RPMI8226 (cell line): ENCODE data around the gene HLCS.

Experiments
- DNase-seq: peaks from one replicate; pipeline ENCODE4 v3.0.0-alpha.2; 2015

Gene HLCS

DNA sequence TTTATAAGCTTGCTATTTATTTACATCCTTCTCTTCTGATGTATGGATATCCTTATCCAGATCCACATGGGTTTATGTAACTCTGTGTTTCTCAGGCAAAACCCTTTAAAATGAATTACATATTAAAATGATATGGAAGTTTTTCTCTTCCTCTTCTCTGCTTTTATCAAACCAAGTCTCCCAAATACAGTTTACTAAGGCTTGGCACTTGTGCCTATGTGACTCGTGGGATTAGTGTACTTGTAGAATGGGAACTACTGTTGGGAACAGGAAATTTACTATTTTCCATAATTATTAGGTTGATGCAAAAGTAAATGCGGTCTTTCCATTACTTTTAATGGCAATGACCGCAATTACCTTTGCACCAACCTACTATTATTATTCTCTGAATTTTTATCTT is 252.7 kb downstream of the HLCS start:
- DNase-seq = no peak

DNA sequence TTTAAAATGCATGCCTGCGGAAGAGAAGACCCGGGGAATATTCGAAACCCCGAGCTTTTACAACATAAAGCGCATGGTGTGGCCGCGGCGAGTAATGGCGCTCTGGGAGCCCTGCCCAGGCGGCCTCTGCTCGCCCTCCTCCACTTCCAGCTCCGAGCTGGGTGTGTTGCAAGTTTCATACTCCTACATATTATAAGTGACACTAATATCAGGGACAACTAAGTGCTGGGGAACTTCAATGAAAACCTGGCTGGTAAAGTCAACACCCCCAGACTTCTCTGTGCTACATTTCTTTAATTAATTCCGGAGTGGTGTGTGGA is 255.8 kb downstream of the HLCS start:
- DNase-seq = no peak

DNA sequence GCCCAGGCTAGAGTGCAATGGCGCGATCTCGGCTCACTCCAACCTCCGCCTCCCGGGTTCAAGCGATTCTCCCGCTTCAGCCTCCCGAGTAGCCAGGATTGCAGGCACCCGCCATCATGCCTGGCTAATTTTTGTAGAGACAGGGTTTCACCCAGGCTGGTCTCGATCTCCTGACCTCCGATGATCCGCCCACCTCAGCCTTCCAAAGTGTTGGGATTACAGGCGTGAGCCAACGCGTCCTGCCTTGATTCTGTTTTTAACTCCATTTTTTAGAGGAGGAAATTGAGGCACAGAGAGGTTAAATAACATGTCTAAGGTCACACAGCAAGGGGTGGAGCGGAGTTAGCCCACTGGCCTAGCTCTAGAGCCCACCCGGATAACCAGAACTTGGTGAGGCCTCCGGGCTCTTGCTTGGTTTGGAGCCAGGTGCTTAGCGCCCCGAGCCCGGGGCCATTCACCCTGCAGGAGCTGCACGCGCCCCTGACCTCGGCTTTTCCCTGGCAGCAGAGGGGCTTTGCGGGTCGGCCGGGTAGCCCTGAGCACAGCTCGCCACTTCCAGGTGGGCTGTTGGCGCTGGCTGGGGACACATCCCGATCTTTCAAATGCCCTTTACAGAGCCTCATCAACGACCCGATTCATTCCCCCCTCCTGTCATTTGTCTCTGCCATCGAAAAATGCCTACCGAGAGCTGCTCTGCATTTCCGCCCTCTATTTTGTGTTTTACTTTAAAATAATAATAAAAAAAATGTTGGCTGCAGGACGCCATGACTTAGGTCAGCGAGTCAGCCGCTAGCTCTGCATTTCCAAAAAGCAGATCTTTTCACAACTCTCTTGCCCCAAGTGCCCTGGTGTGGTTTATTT is 256.4 kb downstream of the HLCS start:
- DNase-seq = no peak

DNA sequence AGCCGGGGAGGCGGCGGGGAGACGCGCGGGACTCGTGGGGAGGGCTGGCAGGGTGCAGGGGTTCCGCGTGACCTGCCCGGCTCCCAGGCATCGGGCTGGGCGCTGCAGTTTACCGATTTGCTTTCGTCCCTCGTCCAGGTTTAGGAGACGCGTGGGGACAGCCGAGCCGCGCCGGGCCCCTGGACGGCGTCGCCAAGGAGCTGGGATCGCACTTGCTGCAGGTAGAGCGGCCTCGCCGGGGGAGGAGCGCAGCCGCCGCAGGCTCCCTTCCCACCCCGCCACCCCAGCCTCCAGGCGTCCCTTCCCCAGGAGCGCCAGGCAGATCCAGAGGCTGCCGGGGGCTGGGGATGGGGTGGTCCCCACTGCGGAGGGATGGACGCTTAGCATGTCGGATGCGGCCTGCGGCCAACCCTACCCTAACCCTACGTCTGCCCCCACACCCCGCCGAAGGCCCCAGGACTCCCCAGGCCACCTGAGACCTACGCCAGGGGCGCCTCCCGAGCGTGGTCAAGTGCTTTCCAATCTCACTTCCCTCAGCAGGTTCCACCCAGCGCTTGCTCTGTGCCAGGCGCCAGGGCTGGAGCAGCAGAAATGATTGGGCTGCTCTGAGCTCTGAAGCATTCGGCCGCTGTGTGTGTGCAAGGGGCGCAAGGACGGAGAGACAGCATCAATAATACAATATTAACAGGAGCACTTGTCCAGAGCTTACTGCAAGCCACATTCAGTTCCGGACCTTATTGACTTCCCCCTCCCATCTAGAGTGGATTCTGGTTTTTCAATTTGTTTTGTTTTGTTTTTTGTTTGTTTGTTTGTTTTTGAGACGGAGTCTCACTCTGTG is 257.2 kb downstream of the HLCS start:
- DNase-seq = no peak

DNA sequence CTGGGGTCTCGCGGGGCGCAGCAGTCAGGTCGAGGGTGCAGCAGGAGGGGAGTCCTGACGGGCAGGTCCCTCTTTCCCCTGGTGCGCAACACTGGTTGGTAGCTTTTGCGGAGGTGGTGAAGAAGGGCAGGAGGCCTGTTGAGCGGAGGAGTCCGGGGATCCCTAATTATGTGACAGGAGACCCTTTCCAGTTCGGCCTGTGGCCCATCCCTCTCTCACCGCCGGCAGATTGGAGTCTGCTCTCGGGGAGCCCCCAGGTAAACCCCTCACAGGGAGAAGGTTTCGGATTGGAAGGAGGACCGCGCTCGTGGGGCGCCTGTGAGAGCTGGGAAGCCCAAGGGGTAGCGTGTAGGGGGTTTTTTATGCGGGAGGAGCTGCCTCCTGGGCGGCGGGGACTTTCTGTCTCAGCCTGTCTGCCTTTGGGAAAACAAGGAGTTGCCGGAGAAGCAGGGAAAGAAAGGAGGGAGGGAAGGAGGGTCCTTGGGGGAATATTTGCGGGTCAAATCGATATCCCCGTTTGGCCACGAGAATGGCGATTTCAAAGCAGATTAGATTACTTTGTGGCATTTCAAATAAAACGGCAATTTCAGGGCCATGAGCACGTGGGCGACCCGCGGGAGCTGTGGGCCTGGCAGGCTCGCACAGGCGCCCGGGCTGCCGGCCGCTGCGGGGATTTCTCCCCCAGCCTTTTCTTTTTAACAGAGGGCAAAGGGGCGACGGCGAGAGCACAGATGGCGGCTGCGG is 258.0 kb downstream of the HLCS start:
- DNase-seq = no peak

DNA sequence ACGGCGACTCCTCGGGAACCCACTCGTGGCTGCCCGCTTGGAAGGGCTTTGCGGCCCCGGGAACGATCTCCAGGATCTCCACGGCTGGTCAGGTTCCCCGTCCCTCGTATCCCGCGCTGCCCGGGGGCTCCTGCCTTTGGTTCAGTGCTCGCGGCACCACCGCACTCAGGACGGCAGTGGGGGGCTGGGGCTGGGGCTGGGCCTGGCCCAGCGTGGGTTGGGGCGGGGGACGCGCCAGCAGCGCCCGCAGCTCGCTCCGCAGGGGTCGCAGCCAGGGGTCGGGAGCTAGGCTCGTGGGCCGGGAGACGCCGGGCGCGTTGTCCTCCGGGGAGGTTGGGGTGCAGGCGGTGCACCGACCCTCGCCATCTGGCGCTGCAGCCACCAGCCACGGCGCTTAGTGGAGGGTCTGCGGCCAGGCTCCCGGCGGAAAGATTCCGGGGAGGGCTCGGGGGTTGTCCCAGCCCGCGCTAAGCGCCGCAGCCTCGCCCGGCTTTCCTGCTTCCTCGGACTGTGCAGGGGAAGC is 258.6 kb downstream of the HLCS start:
- DNase-seq = no peak

DNA sequence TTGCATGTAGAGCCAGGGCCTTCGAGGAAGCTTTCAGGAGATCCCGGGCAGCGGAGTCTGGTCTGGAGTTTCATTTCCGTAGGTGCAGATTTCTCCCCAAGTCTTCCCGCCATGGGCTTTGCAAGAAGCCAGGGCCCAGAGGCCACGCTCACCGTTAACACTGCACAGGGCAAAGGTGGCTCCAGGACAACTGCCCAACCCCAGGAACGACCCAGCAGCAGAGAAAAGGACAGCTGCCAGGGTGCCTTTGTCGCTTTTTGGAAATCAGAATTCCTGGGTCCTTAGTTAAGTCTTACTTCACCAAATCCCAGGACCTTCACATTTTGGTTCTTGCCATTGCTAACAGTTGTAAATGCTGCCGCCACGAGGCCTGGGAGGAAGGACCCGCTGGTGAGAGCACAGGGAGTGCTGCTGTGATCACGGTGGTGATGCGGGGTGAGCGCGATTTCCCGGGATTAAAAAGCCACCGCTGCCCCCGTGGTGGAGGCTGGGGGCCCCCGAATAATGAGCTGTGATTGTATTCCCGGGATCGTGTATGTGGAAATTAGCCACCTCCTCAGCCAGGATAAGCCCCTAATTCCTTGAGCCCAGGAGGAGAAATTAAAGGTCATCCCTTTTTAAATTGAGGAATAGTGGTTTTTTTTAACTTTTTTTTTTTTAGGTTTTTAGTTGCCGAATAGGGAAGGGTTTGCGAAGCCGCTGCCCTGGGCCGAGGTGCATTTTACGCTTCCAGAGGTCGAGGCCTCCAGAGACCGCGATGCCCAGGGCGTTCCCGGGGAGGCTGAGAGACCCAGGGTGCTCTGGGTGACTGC is 259.3 kb downstream of the HLCS start:
- DNase-seq = no peak

DNA sequence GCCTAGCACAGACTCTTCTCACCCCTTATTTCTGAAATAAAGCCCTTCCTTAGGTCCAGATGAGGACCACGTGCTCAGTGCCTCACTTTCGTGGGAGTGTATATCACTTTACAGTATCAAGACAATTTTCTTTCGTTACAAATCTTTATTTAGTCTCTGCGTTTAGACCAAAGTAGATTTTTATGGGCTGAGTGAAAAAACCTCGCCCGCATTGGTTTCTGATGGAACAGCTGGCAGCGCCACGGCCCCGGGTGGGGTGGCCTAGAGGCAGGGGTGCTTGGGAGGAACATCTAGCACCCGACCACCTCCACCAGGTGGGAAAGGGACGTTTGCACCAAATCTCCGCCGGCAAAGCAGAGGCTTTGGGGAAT is 260.0 kb downstream of the HLCS start:
- no peak for DNase-seq

DNA sequence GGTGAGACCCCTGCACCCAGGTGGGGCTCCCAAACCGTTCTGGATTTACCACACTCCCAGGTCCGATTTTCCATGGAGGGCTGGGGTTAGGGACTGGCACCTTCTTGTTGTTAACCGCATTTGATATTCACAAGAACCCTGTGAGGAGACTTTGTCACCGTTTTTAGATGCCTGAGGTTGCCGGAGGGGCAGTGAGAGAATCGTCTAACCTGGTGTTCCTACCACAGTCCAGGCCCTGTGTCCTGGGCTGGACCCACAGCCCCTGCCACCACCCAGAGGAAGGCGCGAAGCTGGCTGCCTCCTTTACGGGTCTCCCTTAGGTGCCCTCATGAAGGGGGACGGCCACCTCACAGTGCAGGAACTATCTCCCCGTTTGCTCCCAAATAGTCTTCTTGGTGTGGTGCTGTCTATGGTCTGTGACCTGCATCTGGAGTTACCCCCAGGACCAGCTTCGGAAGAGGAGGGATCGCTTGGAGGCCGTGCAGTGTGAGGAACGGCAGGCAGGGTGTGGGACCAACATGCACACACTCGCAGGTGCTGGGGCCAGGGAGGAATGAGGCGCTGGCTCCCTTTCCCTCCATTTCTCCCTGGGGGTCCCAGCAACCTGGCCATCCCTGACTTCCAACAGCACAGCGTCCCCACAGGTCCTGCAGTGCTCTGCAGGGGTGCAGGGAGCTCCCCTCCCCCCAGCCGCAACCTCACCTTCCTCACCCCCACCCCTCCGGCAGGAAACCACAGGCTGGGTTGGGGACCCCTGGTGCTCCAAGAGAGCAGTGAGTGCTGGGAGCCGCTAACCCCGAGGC is 260.6 kb downstream of the HLCS start:
- DNase-seq = no peak

DNA sequence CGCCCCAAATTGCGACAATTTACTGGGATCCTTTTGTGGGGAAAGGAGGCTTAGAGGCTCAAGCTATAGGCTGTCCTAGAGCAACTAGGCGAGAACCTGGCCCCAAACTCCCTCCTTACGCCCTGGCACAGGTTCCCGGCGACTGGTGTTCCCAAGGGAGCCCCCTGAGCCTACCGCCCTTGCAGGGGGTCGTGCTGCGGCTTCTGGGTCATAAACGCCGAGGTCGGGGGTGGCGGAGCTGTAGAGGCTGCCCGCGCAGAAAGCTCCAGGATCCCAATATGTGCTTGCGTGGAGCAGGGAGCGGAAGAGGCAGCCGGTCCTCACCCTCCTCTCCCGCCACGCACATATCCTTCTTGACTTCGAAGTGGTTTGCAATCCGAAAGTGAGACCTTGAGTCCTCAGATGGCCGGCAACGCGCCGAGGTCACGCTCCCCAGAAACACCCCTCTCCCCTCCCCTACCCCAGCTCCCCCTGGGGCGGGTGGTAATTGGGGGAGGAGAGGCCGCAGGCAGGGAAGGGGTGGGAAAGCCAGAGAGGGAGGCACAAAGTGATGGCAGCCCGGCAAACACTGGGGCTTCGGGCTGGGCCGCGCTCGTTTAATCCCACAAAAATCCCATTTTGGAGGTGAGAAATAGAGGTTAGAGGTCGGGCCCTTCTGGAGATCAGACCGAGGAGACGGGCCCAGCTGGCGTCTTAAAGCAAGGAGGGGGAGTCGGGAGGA is 261.4 kb downstream of the HLCS start:
- DNase-seq = no peak

DNA sequence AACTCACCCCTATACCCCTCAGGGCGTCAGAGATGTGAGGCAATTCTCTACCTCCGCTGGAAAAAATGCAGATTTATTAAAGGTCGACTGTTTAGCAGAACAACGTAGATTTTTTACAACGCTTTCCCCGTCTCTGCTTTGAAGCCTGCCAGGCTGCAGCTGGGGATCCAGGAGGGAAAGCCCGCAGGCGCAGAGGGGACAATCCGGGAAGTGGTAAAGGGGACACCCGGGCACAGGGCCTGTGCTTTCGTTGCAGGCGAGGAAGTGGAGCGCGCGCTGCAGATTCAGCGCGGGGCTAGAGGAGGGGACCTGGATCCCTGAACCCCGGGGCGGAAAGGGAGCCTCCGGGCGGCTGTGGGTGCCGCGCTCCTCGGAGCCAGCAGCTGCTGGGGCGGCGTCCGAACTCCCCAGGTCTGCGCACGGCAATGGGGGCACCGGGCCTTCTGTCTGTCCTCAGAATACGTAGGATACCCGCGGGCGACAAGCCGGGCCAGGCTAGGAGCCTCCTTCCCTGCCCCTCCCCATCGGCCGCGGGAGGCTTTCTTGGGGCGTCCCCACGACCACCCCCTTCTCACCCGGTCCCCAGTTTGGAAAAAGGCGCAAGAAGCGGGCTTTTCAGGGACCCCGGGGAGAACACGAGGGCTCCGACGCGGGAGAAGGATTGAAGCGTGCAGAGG is 262.1 kb downstream of the HLCS start:
- no peak for DNase-seq

DNA sequence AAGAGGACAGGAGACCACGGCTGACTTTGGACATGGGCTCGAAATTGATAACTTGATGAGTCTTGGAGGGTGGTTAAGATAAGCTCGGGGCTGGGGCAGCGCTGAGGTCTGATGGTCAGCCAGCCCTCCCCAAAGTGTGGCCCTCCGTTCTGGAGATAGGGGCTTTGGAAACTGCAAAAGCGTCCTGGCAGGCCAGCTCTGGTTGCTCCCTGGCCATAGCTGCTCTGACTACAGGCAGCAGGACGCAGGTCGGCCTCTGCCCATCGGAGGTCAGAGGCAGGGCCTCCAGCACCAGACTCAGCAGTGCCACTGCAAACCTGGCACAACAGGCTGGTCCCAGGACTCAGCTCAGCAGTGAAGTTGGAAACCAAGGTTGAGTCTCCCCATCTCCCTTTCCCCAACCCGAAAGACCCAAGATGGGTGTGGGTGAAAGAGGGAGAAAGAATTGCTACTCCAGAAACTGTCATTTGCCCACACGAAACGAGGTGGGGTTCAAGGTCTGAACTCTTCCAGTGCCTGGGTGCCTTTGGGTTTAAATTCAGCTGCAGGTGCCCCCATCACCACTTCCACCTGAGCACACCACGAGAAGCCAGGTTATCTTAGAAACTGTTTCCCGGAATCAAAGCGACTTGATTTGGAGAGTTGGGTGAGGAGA is 262.7 kb downstream of the HLCS start:
- DNase-seq = no peak

DNA sequence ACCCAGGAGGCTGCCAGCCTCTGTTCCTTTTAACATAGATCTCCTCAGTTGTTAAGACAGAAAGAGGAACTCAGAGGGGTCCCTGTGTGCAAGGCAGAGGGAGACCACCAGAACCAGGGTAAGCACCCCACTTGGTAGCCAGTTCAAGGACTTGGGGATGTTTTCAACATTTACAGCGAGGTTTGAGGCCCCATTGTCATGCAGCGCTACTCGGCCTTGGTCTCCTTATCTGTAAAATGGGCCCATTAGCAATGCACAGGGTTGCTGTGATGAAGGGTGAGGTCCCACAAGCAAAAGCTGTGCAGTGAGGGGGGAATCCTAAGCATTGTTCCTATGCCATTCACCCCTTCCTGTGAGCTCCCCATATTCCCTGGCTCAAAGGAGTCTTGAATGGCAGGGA is 263.3 kb downstream of the HLCS start:
- DNase-seq = no peak

DNA sequence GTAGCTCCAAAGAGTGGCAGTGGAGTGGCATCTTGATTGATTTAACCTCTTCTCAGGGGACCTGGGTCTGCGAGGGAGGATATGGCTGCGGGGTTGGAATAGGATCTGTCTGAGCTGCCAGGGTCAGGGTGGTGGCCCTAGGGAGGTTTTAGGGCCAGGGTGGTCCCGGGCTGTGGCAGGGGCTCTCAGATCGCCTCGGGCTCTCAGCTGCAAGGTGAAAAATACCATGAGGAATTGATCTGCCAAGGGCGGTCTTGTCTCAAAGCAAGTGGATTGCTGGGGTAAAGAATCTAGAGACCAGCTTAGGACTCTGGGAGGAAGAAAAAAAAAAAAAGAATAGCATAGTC is 263.9 kb downstream of the HLCS start:
- no peak for DNase-seq

DNA sequence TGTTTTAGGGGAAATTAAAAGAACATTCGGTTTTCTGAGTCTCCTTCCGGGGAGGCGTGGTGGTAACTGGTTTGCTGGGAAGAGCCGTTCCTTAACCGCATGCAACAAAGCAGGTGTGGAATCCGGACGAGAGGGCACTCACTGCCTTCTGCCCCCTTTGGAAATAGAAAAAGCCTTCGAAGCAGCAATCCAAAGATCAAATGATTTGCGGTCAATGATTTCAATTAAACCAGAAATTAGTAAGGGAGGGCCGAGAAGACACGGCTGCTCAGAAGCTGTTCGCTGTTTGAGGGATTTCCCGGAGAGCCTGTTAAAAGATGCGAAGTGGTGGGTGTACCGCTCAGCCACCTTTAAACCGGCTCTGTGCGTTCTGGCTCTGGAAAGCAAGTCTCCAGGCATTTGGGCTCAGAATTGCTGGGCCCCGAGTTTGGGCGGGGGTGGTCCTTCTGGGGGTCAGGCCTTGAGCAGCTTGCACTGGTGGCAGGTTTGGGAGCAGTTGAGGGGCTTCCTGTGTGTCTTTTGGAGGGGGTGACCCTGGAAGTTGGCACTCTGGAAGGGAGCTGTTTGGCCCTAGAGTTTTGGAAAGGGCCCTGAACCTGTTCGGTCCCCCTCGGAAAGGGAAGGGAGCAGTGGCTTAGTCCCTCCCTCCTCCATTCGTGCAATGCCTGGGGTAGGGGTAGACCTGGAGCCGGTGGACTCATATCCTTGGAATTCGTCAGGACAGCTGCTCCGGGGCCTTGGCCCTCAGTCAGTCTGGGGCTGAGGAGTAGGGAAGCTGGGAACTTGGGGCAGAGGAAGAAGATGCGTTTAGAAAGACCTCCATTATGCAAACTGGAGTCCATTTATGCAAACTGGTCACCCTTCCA is 264.5 kb downstream of the HLCS start:
- DNase-seq = no peak

DNA sequence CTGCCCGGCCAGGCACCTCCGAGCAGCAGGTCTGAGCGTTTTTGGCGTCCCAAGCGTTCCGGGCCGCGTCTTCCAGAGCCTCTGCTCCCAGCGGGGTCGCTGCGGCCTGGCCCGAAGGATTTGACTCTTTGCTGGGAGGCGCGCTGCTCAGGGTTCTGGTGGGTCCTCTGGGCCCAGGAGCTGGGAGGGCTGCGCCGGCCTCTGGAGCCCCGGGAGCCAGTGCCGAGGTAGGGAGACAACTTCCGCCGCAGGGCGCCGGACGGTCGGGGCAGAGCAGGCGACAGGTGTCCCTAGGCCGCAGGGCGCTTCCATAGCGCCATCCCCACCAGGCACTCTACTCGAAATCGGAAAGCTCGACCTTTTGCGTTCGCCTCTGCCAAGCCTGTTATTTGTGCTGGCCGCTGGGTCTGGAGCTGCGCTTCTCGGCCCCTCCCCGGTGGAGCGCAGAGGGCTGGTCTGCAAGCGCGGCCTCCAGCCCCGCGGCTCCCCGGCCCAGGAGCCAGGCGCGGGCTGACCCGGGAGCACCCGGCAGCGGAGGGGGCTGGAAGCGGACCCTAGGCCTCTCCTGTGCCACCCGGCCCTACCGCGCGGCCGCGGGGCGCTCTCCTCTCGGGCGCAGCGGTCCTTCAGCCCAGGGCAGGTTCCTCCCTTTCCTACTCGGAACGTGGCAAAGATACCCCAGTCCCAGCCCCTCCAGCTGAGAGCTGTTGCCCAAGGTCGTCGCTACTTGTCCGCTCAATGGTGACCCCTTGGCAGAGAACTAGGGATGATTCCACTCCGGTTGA is 265.3 kb downstream of the HLCS start:
- DNase-seq = no peak
